SK-N-SH (cell line): ENCODE results near the gene CPT1B. TPM values are rescaled to one million over a fixed set of nuclear protein-coding genes. Genes with fewer than 3 reads are reported as not detected.
"Not testable (repeated sequence)": the region's sequence is repeated elsewhere in the genome, so short reads cannot be mapped to it uniquely, and the experiment has no call there.

Experiments
- CTCF ChIA-PET: fragments of 300-600, 350-600 bp; formaldehyde crosslinking; extraction: SDS; loops from one replicate; lab custom pipeline; 2021; lab: Yijun Ruan, JAX
- POLR2A ChIA-PET: fragments of 350-600 bp; sonication (Branson Sonifier 250); formaldehyde crosslinking; extraction: SDS; loops from one replicate; lab custom pipeline; 2020; ENCODE audit warnings: antibody characterized with exemption, inconsistent platforms; lab: Yijun Ruan, JAX
- DNase-seq: peaks from one replicate; pipeline ENCODE4 v3.0.0; 2012
- H2AFZ ChIP-seq: fragments of 200-600 bp; sonication (generic); 2 replicates; pipeline ENCODE4 v1.8.1; 2016; ENCODE audit warnings: antibody characterized with exemption, mild to moderate bottlenecking, low read depth
- H3F3A ChIP-seq: fragments of 200-600 bp; sonication (generic); replicated peaks from 2 replicates; pipeline ENCODE3; 2016; ENCODE audit warnings: antibody characterized with exemption, mild to moderate bottlenecking; ENCODE audit not compliant: insufficient read depth
- H3K27ac ChIP-seq, 2 experiments: fragments of 200-500 bp in 1 of 2; fragments of 200-600 bp in 1 of 2; sonication (Bioruptor generic) in 1 of 2; sonication (generic), shearing (Covaris generic) in 1 of 2; 2 replicates each; pipeline versions ENCODE4 v1.5.1 to v1.6.1; 2014 to 2016; ENCODE audit warnings: low read depth in 2 of 2, inconsistent platforms in 1 of 2, low read length in 1 of 2, mild to moderate bottlenecking in 1 of 2, mixed read lengths in 1 of 2
- H3K27me3 ChIP-seq: fragments of 200-600 bp; sonication (generic), shearing (Covaris generic); 2 replicates; pipeline ENCODE4 v1.6.1; 2016; ENCODE audit warnings: mixed run types; ENCODE audit not compliant: insufficient read depth
- H3K36me3 ChIP-seq, 2 experiments: fragments of 200-500 bp in 1 of 2; fragments of 200-600 bp in 1 of 2; sonication (Bioruptor generic) in 1 of 2; sonication (generic) in 1 of 2; replicated peaks in 1 of 2; 2 replicates each; pipeline versions ENCODE3 to v1.5.1; 2014 to 2016; ENCODE audit warnings: low read length in 1 of 2, mild to moderate bottlenecking in 1 of 2; ENCODE audit not compliant: insufficient read depth in 2 of 2, control insufficient read depth in 1 of 2
- H3K4me1 ChIP-seq, 2 experiments: fragments of 200-500 bp in 1 of 2; fragments of 200-600 bp in 1 of 2; sonication (Bioruptor generic) in 1 of 2; sonication (generic), shearing (Covaris generic) in 1 of 2; 2 replicates each; pipeline versions ENCODE4 v1.5.1 to v1.6.1; 2014 to 2016; ENCODE audit warnings: low read depth in 1 of 2, low read length in 1 of 2, mixed run types in 1 of 2; ENCODE audit not compliant: insufficient read depth in 2 of 2, control insufficient read depth in 1 of 2
- H3K4me2 ChIP-seq: fragments of 200-600 bp; sonication (generic), shearing (Covaris generic); 2 replicates; pipeline ENCODE4 v1.6.1; 2017; ENCODE audit warnings: mixed run types
- H3K4me3 ChIP-seq, 2 experiments: fragments of 200-500 bp in 1 of 2; fragments of 200-600 bp in 1 of 2; sonication (Bioruptor generic) in 1 of 2; sonication (generic), shearing (Covaris generic) in 1 of 2; 2 replicates each; pipeline versions ENCODE4 v1.5.1 to v1.8.1; 2014 to 2016; ENCODE audit warnings: low read depth in 2 of 2, inconsistent platforms in 1 of 2, low read length in 1 of 2, mild to moderate bottlenecking in 1 of 2, mixed read lengths in 1 of 2, moderate library complexity in 1 of 2
- H3K79me2 ChIP-seq: fragments of 200-600 bp; sonication (generic); 2 replicates; pipeline ENCODE4 v1.8.1; 2017; ENCODE audit warnings: mild to moderate bottlenecking; ENCODE audit not compliant: insufficient read depth
- H3K9ac ChIP-seq: fragments of 200-600 bp; sonication (generic); 2 replicates; pipeline ENCODE4 v1.6.1; 2017; ENCODE audit warnings: mixed run types
- H3K9me2 ChIP-seq: fragments of 200-600 bp; sonication (generic); 2 replicates; pipeline ENCODE4 v1.6.1; 2017; ENCODE audit warnings: mixed run types
- H3K9me3 ChIP-seq: fragments of 200-600 bp; sonication (generic); 2 replicates; pipeline ENCODE4 v1.6.1; 2017; ENCODE audit warnings: mixed run types, mild to moderate bottlenecking, moderate library complexity
- H4K20me1 ChIP-seq: fragments of 200-600 bp; sonication (generic); 2 replicates; pipeline ENCODE4 v1.6.1; 2017; ENCODE audit warnings: mild to moderate bottlenecking, mixed run types; ENCODE audit not compliant: insufficient read depth
- CHD2 ChIP-seq: fragments of 150-350 bp; IDR thresholded peaks from 2 replicates; pipeline ENCODE4 v1.6.1; 2018; ENCODE audit warnings: low read length; ENCODE audit not compliant: partially characterized antibody
- GABPA ChIP-seq: IDR thresholded peaks from 2 replicates; pipeline ENCODE4 v1.4.0; 2012; ENCODE audit warnings: low read depth, mild to moderate bottlenecking
- IRF3 ChIP-seq: fragments of 150-350 bp; IDR thresholded peaks from 2 replicates; pipeline ENCODE4 v1.6.1; 2016; ENCODE audit warnings: mild to moderate bottlenecking, low read depth, low read length
- NRF1 ChIP-seq: IDR thresholded peaks from 2 replicates; pipeline ENCODE4 v1.6.1; 2012; ENCODE audit warnings: low read depth, mild to moderate bottlenecking, low read length
- POLR2AphosphoS5 ChIP-seq: IDR thresholded peaks from 2 replicates; pipeline ENCODE4 v1.6.1; 2012; ENCODE audit warnings: low read depth, low read length
- REST ChIP-seq: IDR thresholded peaks from 2 replicates; pipeline ENCODE4 v1.6.1; 2012; ENCODE audit warnings: mild to moderate bottlenecking, low read depth, low read length, moderate library complexity
- RXRA ChIP-seq: IDR thresholded peaks from 2 replicates; pipeline ENCODE4 v1.4.0; 2012; ENCODE audit warnings: low read depth, mild to moderate bottlenecking, borderline replicate concordance
- SIN3A ChIP-seq: IDR thresholded peaks from 2 replicates; pipeline ENCODE4 v1.6.1; 2012; ENCODE audit warnings: low read depth, mild to moderate bottlenecking, low read length, moderate library complexity, borderline replicate concordance
- SMC3 ChIP-seq: IDR thresholded peaks from 2 replicates; pipeline ENCODE4 v1.6.1; 2012; ENCODE audit warnings: low read depth, low read length, improper control_type of control experiment
- TAF1 ChIP-seq: IDR thresholded peaks from 2 replicates; pipeline ENCODE4 v1.6.1; 2012; ENCODE audit warnings: low read depth, mild to moderate bottlenecking, low read length, moderate library complexity, borderline replicate concordance
- TCF12 ChIP-seq: IDR thresholded peaks from 2 replicates; pipeline ENCODE4 v1.4.0; 2012
- USF1 ChIP-seq: IDR thresholded peaks from 2 replicates; pipeline ENCODE4 v1.4.0; 2012; ENCODE audit warnings: low read depth, borderline replicate concordance
- USF2 ChIP-seq: fragments of 150-350 bp; IDR thresholded peaks from 2 replicates; pipeline ENCODE4 v1.6.1; 2017; ENCODE audit warnings: antibody characterized with exemption, low read length, low read depth, borderline replicate concordance
- WGBS: methylation state at CpG from one replicate; pipeline ENCODE4 v1.1.6; 2017; ENCODE audit warnings: low lambda C conversion rate; 5-methylcytosine and 5-hydroxymethylcytosine counted together
- polyA plus RNA-seq, 3 experiments: library from polyadenylated mRNA; depleted of rRNA; stranded (reverse); fragments of >200 nt; gene quantifications; 2 replicates each; pipeline ENCODE4 v1.2.3, GENCODE V29; 2012

Gene CPT1B
- polyA plus RNA-seq, 1 of the 3 experiments (the other 2 are of a cell fraction): 33.2 TPM

- TF ChIP-seq REST: no peak
- no peak for TF ChIP-seq USF1
These were observed 57.3 kb downstream of the CPT1B start (continued) for GRCh38 chr22:50520826-50521453.

- DNase-seq, CTCF ChIA-PET, H4K20me1 ChIP-seq, POLR2A ChIA-PET, H3K9ac ChIP-seq, H2AFZ ChIP-seq, H3K9me2 ChIP-seq, H3K27me3 ChIP-seq, H3F3A ChIP-seq, H3K4me2 ChIP-seq, H3K9me3 ChIP-seq, H3K27ac ChIP-seq, H3K4me3 ChIP-seq: not testable (repeated sequence)
- Histone ChIP-seq H3K79me2 (peaks cover 35% of the 10 kb centered on the region), H3K36me3 (peaks cover 7 to 54% of the 10 kb centered on the region in 2 experiments), H3K4me1 (peaks cover 7 to 13% of the 10 kb centered on the region in 2 experiments; a peak in 2 of 4 replicates)
- WGBS: 96% methylated on average over 8 of the region's 8 CpGs
These were observed 58.0 kb downstream of the CPT1B start for GRCh38 chr22:50520184-50520583.

- Histone ChIP-seq H3K27me3 (no peaks in the 10 kb centered on the region), H3K9me3 (no peaks in the 10 kb centered on the region), H4K20me1 (0 out of 2 replicates have a peak, but pooled peaks cover 5% of the 10 kb centered on the region), H3K9ac (no peak overlapping the region), H3K79me2 (peaks cover 41% of the 10 kb centered on the region), H3K9me2 (no peaks in the 10 kb centered on the region), H2AFZ (no peak overlapping the region), H3K4me3 (no peak overlapping the region), H3K4me2 (no peak overlapping the region), H3F3A (no peaks in the 10 kb centered on the region), H3K36me3 (peaks cover 7 to 54% of the 10 kb centered on the region in 2 experiments), H3K27ac (no peak overlapping the region), H3K4me1 (peaks cover 3 to 6% of the 10 kb centered on the region in 2 experiments; a peak in 2 of 4 replicates)
- ChIA-PET POLR2A (no interaction called here), CTCF (interaction anchor here (1.3 to 1.8 kb wide), 2 partner anchors 21 to 44 kb away, joined by 3 to 6 read pairs; partner anchors contain the start of gene SYCE3)
- 100% methylated on average over 3 of the region's 8 CpGs for WGBS
- peak; percentile 5 for DNase-seq
- TF ChIP-seq SMC3 (no peak), TAF1 (no peak), CHD2 (no peak), GABPA (no peak), IRF3 (no peak), REST (no peak), SIN3A (no peak), USF2 (no peak), TCF12 (no peak), RXRA (no peak), POLR2AphosphoS5 (no peak), NRF1 (no peak)
These were observed 59.1 kb downstream of the CPT1B start for GRCh38 chr22:50519151-50519550.
